ENCODE data around the gene NCOR1.

The NCOR1 gene

DNA sequence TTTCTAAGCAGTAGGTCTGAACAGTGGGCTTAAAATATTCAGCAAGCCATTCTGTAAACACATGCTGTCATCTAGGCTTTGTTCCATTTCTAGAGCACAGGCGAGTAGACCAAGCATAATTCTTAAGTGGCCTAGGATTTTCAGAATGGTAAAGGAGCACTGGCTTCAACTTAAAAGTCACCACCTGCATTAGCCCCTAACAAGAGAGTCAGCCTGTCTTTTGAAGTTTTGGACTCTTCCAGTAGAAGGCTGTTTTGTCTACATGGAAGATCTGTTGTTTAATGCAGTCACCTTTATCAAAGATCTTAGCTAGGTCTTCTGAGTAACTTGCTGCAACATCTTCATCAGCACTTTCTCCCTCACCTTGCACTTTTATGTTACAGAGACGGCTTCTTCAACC is 179.1 kb downstream of the NCOR1 start:
- DNase-seq (ENCODE audit: low read depth in 2 of 3, low spot score in 2 of 3): no peak

DNA sequence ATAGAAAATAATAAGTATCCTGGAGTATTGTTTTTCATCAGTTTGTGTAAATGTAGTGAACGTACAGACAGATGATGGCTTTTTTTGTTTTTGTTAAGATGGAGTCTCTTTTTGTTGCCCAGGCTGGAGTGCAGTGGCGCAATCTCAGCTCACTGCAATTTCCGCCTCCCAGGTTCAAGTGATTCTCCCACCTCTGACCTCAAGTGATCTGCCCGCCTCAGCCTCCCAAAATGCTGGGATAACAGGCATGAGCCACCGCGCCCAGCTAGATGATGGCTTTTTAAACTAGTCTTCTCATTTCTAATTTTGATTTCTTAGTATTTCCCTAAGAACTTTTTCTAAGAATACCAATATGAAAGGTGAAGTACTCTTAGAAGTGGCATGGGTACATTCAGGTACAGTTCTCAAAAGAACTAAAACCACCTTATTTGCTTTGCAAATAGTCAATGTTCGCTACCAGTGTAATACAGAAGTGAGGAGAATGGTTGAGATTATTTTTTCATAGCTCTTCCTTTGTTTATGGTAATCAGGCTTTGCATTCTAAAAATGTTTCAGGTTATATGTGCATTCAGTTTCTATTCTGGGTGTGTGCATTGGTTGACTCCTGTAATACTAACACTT is 181.5 kb downstream of the NCOR1 start:
- no peak for DNase-seq (ENCODE audit: low read depth in 2 of 3, low spot score in 2 of 3)

DNA sequence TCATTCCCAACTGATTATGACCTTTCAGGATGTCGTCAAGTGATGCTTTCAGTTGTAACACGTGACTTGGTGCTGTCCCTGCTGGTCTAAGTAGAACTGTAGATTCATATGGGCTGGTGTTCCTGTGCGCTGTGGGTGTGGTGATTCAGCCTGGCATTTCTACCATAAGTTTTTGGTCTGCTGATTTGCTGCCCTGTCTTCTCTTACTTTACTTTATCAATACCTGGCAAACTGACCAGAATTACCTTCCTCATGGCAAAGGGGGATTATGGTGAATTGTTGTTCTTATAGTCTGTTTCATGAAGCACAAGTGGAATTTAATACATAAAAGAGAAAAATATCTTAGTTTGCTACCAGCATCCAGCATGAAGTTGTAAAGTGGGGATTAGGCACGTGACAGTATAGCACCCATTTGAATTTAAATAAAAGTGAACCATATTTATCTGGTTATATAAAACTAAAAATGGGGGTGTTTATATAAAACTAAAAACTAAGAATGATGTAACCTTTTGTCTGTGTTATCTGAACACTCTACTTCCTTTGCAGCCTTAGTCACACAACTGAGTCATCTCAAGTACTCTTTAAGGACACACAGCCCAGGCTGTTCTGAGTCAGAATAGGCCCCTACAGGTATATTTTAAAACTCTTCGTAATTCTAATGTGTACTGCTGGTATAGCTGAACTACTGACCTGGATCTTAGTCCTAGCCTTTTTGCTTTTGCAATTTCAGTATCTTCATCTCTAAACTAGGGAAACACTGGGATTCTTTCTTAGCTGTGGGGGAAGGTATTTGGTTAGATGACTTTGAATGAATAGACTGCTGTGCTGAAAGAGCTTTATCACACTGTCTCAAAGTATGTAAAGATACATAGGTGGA is 187.4 kb downstream of the NCOR1 start:
- peak in 2 of 3 experiments; percentile 14 to 24 for DNase-seq (ENCODE audit: low read depth in 2 of 3, low spot score in 2 of 3)

DNA sequence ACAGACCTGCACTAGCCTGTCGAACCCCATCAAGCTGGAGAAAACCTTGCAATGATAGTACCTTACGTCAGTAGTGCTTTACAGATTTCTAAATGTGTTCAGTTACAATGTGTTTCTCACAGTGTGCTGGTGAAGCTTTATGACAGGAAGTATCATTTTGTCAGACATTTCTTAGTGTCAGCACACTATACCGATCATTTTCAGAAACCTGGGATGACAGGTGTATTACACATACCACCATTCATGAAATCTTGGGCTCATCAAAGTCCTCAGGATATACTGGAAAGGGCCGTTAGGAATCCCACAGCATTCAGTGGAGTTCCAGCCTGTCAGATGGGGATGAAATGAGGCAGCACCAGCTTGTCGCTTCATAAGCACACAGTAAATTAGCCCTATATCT is 188.4 kb downstream of the NCOR1 start:
- no peak for DNase-seq (ENCODE audit: low read depth in 2 of 3, low spot score in 2 of 3)

DNA sequence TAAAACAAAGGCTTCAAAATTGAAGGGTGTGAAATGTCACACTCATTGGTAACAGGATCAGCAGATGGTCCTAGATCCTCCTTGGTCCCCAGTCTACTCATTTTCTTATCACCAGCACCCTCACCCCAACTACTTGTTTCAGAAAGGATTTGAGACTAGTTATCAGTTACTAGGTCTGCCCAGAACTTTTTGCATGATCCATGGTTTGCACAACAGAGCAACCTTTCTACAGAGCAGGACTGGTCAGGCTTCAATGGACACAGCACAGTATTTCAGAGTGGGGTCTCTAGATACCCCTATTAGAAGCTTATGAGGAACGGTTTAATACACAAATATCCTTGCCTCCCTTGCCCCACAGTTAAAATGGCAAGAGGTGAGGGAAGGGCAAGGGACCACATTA is 190.1 kb downstream of the NCOR1 start:
- no peak for DNase-seq (ENCODE audit: low read depth in 2 of 3, low spot score in 2 of 3)

DNA sequence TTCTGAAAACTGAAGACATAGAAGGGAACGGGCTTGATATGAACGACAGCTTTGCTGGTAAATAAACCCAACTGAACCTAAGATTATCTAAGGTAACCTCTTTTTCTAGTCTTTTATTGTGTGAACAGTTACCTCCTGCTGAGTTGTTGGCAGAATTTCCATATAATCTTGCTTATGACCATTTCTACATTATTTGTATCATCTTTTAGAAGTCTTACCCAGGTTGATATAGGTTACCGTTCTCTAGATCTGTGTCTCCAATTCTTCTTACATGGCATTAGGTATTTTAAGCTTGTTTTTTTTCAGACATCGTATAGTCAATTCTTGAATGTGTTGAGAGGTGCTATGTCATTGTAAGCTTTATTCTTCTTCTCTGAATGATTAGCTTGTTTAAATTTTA is 191.5 kb downstream of the NCOR1 start:
- no peak for DNase-seq (ENCODE audit: low read depth in 2 of 3, low spot score in 2 of 3)

DNA sequence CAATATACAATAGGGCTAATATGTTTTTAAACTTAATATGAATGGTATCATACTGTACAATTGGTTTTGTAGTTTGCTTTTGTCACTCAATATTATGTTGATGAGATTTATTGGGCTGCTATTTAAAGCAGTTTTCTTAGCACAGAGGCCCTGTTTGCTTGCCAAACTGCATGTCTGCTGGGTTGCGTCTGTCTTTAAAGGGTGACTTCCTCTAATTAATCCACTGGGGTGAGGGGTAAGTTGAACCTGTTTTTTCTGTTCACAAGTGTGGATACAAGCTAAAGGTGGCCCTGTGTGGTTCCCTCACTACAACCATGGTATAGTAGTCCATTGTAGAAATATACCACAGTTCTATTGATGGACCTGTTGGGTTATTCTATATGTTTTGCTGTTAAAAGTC is 196.0 kb downstream of the NCOR1 start:
- no peak for DNase-seq (ENCODE audit: low read depth in 2 of 3, low spot score in 2 of 3)

DNA sequence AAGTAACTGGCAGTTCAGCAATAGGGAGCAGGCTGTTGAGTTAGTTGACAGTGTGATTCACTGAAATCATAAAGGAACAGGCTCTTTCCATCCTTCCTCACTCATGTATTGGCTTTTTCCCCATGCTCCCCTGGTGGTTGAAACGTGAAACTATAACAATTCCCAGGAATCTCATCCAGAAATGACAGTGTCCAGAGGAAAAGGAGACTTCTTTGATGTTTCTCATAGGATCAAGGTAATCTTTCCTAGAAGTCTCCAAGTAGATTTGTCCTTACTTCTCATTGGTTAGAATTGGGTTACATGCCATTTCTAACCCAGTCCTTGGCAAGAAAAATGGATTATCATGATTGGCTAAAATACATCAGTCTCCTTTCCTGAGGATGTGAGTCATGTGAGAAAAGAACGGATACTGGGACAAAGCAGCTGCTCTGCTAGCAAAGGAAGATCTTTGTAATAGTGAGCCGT is 201.4 kb downstream of the NCOR1 start:
- no peak for DNase-seq (ENCODE audit: low read depth in 2 of 3, low spot score in 2 of 3)

DNA sequence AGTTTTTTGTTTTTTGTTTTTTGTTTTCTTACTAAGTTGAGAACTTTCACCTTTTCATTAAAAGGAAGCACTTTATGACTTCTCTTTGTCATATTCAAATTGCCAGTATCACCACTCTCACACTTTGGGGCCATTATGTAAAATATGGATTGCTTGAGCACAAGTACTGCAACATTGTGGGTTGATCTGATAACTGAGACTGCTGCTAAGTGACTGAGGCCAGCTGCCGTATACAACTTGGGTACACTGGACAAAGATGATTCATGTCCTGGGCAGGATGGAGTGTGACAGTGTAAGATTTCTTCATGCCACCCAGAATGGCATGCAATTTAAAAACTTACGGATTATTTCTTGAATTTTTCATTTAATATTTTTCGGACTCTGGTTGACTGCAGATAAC is 207.9 kb downstream of the NCOR1 start:
- no peak for DNase-seq (ENCODE audit: low read depth in 2 of 3, low spot score in 2 of 3)

DNA sequence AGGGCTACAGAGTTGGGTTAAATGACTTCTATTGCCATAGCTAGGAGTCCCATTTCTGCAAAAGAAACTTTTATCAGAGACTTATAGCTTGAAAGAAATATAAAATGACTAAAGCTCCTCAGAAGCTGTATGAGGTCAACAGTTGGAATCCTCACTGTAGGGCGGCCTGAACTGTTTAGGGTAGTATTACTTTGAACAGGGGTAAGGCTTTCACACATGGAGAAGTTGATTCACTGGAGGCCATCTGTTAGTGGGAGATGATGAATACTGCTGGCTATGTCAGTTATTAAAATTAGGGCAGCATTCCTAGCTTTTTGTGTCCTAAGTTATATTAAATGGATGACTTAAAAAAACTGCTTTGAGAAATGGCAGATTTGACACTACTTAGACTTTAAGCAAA is 209.7 kb downstream of the NCOR1 start:
- DNase-seq (ENCODE audit: low read depth in 2 of 3, low spot score in 2 of 3): no peak

DNA sequence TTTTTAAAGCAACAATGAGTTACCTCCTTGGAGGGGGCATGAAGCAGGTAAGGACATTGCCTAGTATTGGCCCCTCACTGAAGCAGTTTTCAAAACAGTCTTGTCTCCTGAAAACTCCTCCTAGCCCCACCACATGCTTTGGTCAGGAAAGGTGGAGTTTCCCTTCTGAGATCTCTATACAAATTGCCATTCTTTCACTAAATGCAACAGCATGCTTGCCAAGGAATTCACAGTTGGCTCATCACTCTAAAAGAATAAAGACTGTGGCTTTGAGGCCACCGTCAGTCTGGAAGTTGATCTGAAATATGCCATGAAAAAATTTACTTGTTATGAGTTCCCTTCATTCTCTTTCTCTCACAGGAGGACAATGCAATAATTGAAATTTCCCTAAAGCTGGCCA is 211.5 kb downstream of the NCOR1 start:
- DNase-seq (ENCODE audit: low read depth in 2 of 3, low spot score in 2 of 3): no peak

DNA sequence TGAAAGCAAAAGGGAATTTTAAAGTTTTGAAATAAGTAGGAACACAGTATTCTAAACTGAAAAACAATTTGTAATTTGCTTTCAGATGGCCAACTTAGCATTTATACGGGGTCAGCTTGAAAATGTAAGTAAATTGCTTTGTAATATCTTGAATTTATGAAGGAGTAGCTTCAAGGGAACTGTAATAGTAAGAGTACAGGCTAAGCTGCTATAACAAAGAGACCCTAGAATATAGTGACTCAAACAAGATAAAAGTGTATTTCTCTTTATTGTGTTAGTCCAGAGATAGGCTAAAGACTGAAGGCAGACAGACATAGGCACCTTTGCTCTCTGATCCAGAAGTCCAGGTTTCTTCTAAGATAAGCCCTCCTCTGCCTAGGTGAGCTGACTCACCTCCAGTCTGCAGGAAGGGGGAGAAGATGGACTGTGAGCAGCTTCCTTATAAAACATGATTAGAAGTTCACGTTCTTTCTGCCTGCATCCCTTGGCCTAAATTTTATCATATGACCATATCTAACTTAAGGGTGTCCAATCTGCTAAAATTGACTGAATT is 212.6 kb downstream of the NCOR1 start:
- DNase-seq (ENCODE audit: low read depth in 2 of 3, low spot score in 2 of 3): no peak

DNA sequence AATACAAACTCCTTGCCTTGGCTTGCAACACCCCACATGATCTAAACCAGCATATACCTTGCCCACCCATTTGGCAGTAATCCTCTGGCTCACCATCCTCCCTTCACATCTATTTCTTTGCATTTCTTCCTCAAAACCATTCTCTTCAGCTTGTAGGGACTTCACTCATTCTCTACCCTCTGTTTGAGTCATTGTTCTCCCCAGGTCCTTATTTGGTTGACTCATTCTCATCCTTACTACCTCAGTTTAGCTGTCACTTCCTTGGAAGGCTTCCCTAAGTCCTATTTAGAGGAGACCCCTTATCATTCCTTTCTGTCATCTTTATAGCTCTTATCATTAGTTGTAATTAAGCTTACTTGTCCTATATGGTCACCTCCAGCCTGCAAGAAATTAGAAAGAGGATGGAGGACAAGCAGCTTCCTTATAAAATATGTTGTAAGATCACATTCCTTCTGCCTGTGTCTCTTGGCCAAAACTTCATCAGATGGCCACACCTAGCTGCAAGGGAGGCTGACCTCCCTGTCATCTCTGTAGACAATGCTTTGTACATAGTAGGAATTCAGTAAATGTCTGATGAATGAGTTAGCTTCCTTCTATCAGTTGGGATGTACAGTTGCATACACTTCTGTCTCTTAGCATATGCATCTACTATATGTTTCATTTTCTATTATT is 214.0 kb downstream of the NCOR1 start:
- no peak for DNase-seq (ENCODE audit: low read depth in 2 of 3, low spot score in 2 of 3)

DNA sequence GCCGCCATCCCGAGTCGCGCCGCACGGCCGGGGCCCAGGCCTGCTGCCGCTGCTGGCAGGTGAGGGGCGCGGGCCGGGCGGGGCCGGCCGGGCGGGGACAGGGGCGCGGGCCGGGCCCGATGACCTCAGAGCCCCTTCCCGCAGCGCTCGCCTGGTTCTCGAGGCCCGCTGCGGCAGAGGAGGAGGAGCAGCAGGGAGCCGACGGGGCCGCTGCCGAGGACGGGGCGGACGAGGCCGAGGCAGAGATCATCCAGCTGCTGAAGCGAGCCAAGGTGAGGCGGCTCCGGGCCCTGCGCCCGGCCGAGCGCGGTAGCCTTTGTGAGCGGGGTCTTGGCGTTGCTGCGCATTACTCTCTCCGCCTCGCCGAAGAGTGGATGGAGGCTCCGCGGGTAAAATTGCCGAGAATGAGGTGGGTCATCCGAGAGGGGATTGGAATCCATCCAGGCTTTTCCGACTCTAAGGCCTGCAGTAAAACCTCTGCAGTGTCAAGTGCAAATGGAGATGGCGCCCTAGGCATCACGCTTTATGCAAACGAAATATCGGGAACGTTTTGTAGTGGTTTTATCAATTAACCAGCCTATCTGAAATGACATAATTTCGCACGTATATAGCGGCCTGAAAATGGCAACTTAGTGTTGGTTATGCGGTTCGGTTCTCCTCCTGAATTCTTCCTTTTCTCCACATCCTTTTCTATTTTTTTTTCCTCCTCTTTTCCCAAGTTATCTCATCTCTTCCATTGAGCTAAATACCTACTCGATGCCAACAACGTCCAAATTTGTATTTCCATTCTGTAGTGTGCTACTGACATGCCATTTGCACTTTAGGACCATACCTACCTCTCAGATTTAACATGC is 215.1 kb downstream of the NCOR1 start:
- no peak for DNase-seq (ENCODE audit: low read depth in 2 of 3, low spot score in 2 of 3)

DNA sequence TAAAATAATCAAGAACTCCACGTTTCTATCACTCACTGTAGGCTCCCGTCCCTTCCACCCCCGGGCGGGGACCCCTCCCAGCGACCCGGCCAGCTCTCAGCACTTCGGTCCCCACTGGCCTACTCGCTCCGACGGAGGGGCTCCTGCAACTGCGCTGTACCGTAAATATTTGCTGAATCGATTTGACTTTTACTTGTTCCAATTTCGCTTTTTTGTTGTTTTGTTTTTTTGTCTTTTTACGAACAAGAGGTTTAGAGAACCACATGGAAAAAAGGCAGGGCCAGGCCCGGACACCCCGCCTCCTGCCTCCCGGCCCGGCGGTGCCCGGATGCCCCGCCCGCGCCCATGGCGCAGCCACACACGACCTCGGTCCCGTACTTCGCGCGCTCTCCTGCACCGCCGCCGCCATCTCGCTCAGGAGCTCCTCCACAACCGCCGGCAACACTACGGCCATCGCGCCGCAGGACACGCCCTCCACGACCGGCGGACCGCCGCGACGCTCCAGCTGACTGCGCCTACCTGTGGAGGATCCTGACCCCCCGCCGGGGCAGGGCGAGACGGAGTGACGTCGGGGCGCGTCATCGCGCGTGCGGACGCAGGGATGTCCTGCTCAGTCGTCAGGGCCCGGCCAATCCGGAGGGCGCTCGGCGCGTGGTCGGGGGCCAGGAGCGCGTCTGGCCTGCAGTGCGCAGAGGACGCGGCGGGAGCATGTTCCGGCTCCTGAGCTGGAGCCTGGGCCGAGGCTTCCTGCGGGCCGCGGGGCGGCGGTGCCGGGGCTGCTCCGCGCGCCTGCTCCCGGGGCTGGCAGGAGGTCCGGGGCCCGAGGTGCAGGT is 216.0 kb downstream of the NCOR1 start, which contains the start of the genes TTC19 and ZSWIM7:
TTC19 (plus strand) TSS at position 684 of the 833 bp plus-strand sequence; CDS start at position 709, 25 bp downstream.
ZSWIM7 (minus strand) TSS at position 564 of the 833 bp plus-strand sequence; CDS start at position 454, 110 bp downstream.
- DNase-seq (ENCODE audit: low read depth in 2 of 3, low spot score in 2 of 3): peak; percentile 93 to 95 (median 94)

DNA sequence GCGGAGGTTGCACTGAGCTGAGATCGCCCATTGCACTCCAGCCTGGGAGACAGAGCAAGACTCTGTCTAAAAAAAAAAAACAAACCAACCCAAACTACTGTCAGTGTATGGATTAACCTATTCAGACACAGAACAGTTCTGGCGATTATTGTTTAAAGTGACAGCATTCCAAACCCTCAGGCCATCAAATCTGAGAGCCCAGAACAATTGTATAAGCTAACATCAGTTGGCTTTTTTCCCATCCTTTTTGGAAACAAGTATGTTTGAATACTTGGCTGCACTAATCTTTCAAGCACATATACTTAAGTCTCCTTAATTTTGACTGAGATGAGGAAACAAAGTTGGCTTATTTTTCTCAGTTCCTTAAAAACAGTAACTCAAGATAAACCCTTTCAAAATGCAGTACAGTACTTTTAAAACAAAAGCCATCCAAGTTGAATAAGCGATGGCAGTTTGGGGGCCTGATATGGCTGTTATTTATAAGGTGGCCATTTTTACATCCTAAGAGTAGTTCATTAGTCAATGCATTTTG is 217.2 kb downstream of the NCOR1 start:
- DNase-seq (ENCODE audit: low read depth in 2 of 3, low spot score in 2 of 3): no peak

DNA sequence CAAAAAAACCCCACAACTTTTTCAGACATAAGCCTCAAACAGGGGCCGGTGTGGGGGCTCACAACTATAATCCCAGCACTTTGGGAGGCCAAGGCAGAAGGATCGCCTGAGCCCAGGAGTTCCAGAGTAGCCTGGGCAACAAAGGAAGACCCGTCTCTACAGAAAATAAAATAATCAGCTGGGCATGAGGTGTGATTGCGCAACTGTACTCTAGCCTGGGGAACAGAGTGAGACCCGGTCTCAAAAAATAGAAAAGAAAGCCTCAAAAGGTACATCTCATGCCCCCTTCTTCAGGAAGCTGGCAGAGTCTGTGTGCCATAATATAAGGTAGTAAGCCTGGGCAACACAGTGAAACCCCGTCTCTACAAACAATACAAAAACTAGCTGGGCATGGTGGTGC is 219.0 kb downstream of the NCOR1 start:
- no peak for DNase-seq (ENCODE audit: low read depth in 2 of 3, low spot score in 2 of 3)

DNA sequence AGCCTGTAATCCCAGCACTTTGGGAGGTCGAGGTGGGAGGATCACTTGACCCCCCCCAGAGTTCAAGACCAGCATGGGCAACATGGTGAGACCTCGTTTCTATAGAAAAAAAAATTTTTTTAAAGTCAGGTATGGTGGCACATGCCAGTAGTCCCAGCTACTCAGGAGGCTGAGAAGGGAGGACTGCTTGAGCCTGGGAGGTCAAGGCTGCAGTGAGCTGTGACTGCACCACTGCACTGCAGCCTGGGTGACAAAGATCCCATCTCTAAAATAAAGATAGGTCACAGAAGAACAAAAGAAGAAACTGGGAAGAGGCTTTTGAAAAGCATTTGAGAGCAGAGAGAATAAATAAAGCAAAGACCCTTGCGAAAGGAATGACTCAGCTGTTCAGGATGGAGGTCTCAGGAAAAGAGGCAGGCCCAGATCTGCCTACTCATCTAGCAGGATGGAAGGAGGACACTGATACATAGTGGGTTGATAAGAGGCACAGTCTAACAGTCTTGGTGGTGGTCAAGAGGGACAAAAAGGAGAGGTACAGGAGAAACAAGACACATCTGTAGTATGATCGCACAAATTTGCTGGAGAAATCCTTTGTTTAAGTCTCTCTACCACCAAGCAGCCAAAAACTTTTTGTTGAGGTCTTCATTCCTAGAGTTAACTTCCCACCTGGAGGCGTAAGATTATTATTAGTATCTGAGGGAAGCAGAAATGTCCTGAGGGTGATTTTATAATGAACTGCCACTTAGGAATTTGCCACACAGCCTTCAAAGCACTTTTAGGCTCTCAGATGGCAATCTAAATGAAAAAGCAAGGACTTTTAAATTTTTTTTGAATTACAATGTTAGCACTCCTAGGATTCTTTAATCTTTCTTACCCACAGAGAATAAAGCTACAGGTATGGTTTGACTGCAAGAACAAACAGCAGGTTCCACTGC is 233.4 kb downstream of the NCOR1 start:
- no peak for DNase-seq (ENCODE audit: low read depth in 2 of 3, low spot score in 2 of 3)

All from activated CD8-positive, alpha-beta memory T cell treated with anti-CD3 and anti-CD28 coated beads for 48 hours (primary cell).